GM18511 (cell line): ENCODE results near the gene CCL23.

Source experiments
- ATAC-seq: cut with Tn5 transposase; IDR thresholded peaks from one replicate; pipeline ENCODE4 v1.9.1; 2021; ENCODE audit warnings: mild to moderate bottlenecking, moderate library complexity; ENCODE audit not compliant: unreplicated experiment

Gene CCL23

DNA sequence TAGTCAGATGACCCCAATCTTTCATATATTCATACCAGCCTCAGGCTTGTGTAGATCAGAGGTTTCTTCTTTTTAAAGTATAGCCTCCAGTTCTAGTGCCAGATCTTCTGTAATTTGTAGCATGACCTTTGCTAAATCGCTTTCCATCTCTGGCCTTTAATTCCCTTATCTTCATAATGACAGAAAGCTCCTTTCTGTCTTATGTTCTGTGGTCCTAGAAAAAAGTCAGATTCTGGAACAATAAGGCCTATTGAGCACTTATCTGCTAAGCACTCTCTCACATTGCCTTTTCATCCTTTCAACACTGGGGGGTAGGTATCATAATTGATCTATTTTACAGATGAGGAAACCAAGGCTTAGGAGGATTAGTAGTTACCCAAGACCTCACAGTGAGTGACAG, 45.7 kb downstream of the CCL23 start:
- ATAC-seq, result no peak

DNA sequence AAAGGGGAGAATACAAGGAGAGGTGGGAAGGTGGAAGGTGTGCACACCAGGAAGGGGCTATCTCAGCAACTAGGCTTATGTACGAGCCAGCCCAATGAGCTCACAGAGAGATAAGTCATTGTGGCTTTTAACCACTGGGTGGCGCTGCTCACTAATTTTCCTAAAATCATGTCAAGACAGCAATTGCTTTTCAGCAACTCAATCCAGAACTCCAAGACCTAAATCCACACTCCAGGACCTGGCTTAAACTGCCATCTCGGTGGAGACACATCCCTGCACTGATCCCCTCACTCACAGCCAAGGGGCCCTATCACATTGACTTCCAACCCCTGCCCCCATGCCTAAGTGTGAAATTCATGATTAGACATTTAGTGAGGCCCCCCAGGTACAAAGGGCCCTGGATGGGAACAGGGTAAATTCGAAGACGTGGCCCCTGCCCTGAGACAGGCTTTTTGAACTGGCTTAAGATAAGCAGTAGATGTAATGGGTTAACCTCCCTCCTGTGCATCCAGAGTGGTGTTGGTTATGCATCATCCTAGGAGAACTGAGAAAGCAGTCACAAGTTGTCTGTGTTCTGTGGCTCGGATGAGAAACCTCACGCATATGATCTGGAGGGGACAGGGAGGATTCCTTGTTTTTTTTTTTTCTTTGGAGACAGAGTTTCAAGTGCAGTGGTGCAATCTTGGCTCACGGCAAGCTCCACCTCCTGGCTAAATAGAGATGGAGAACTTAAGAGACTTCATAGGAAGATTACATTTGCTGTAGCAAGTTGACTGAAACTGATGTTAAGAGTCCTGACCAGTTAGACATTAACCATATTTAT, 48.0 kb downstream of the CCL23 start:
- ATAC-seq, result no peak

DNA sequence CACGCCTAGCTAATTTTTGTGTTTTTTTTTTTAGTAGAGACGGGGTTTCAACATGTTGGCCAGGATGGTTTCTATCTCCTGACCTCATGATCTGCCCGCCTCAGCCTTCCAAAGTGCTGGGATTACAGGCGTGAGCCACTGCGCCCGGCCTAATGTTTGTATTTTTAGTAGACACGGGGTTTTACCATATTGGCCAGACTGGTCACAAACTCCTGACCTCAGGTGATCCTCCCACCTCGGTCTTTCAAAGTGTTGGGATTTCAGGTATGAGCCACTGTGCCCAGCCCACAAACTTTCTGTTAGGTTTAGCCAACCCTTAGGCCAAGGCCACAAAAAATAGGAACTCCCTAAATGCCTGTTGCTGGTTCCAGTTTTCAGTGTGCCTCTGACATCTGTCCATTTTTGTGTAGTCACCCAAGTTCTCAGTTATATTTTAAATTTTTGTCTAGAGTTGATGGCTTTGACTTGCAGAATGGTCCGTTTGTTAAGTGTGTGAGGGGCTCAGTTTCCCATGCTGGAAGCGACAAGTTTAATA, 49.2 kb downstream of the CCL23 start:
- ATAC-seq, result no peak

DNA sequence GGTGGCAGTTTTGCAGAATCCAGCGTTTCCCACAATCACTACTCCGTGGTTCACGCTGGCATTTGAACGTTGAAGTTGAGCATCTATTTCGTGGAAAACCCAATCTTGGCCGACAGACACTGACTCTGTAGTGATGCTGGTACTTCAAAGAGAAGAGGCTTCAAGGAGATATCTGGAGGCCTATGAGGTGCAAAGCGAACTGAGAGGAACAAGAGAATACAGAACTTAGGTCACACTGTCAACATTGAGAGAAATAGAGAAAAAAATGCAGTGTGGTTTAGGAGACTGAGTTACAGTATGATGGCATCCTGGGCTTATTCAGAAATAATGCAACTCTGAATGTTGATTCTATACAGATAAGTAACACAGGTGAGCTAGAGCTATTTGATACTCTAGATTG, 52.5 kb downstream of the CCL23 start:
- no peak for ATAC-seq

DNA sequence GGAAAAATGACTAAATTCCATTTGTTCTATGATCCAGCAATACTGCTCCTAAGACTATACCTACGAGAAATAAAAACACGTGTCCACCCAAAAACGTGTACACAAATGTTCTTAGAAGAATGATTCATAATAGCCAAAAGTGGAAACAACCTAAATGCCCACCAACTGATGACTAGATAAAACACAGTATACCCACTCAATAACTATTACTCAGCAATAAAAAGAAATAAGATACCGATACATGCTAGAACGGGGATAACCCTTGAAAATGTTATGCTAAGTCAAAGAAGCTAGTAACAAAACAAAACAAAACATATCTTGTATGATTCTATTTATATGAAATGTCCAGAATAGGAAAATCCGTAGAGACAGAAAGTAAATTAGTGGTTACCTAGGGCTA, 54.1 kb downstream of the CCL23 start:
- ATAC-seq, result no peak
